ENCODE results near the gene USP7.

DNA sequence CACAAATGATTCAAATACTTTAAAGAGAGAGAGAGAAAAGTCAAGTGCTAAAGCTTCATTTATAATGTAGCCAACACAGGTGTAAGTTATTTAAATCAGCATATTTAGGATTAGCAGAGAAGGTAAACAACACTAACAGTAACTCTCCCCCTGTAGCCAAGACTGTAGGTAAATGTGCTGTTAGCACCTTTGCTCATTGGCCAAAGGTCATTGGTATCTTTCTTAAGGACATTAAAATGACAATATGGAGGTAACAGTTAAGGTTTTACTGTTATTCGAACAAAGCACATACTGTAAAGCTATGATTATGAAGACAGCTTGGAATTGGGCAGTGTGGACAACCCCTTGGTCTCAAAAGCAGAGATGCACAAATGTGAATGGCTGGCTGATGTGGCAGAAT is 52.9 kb downstream of the USP7 start:
- TF ChIP-seq, protein P1, sequence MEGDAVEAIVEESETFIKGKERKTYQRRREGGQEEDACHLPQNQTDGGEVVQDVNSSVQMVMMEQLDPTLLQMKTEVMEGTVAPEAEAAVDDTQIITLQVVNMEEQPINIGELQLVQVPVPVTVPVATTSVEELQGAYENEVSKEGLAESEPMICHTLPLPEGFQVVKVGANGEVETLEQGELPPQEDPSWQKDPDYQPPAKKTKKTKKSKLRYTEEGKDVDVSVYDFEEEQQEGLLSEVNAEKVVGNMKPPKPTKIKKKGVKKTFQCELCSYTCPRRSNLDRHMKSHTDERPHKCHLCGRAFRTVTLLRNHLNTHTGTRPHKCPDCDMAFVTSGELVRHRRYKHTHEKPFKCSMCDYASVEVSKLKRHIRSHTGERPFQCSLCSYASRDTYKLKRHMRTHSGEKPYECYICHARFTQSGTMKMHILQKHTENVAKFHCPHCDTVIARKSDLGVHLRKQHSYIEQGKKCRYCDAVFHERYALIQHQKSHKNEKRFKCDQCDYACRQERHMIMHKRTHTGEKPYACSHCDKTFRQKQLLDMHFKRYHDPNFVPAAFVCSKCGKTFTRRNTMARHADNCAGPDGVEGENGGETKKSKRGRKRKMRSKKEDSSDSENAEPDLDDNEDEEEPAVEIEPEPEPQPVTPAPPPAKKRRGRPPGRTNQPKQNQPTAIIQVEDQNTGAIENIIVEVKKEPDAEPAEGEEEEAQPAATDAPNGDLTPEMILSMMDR (IDR thresholded peaks at IDR 0.05): no peak
- TF ChIP-seq POLR2A (IDR thresholded peaks at IDR 0.05): no peak
